Activated naive CD4-positive, alpha-beta T cell (primary cell): Measurements from ENCODE around the gene CACNA1A.
"Not testable (repeated sequence)": the region's sequence is repeated elsewhere in the genome, so short reads cannot be mapped to it uniquely, and the experiment has no call there.

Source experiments
- DNase-seq, 4 experiments: peaks; one replicate each; lab custom pipeline; 2025; lab: John Stamatoyannopoulos, UW

CACNA1A gene

GRCh38 chr19:13363954-13364353, 142.3 kb downstream of the CACNA1A start:
- no peak for DNase-seq

DNA sequence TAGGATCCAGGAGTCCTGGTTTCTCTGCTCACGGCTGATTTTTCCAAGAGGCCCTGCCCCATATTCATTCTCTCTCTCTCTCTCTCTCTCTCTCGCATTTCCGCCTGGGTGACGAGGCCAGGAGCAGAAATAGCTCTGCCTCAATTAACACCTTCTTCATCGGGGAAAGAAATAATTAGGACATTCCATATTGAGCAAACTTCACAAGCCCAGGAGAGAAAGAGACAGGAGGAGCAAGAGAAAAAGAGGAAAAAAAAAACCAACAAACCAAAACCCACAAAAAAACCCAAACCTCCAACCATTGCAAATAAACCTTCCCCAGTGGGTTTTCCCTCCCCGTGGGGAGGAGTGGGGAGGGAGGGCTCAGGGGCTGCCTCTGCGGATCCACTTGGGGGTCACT, 143.0 kb downstream of the CACNA1A start:
- no peak for DNase-seq

- DNase-seq, result no peak
Observed at GRCh38 chr19:13362668-13363067, 143.6 kb downstream of the CACNA1A start.

DNA sequence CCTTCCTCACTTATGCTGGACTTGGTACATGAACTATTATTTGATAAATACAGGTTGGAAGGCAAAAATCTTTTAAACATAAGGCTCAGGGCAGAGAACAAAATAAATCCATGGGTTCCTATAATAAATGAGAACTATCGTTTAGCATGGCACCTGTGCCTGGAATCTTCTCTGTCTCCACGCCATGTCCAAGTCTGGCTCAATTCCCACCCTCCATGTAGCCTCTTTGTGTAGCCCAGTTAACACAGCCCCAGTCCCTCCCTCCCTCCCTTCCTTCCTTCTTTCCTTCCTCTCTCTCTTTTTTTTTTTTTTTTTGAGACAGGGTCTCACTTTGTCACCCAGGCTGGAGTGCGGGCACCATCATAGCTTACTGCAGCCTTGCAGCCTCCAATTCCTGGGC, 144.6 kb downstream of the CACNA1A start:
- not testable (repeated sequence) for DNase-seq

- DNase-seq, result no peak
Observed at GRCh38 chr19:13356686-13357280, 149.5 kb downstream of the CACNA1A start.

DNA sequence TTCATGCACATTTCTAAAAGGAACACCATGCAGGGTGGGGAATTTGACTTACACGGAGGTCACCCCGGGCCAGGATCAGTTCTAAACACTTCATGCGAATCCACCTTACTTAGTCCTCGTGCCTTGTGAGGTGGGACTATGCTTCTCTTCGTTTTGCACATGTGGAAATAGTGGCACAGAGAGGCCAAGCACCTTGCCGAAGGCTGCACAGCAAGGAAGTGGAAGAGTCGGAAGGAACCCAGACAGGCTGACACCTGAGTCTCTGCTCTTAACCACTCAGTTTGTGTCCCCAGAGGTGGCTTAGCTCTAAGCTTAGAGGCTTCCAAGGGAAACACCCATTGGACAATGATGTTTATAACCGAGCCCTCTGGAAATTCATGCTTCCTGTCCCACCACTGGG, 150.1 kb downstream of the CACNA1A start:
- no peak for DNase-seq

DNA sequence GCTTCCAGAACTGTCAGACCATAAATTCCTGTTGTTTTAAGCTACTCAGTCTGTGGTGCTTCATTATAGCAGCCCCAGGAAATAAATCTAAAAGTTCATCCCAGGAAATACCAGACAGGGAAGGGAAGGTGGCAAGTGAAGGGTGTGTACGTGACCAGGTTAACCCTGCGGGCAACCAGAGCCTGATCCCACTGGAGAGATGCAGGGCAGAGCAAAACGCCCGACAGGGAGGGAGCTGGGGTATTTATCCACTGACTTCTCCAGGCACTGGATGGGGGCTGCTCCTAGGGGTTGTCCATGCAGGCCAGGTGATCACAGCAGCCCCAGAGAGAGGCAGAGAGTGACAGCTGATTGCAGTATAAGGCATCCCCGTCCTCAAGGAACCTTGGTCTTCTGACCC, 150.9 kb downstream of the CACNA1A start:
- no peak for DNase-seq

- no peak for DNase-seq
Observed at GRCh38 chr19:13353625-13354024, 152.7 kb downstream of the CACNA1A start.

- no peak for DNase-seq
Observed at GRCh38 chr19:13350759-13351158, 155.5 kb downstream of the CACNA1A start.

DNA sequence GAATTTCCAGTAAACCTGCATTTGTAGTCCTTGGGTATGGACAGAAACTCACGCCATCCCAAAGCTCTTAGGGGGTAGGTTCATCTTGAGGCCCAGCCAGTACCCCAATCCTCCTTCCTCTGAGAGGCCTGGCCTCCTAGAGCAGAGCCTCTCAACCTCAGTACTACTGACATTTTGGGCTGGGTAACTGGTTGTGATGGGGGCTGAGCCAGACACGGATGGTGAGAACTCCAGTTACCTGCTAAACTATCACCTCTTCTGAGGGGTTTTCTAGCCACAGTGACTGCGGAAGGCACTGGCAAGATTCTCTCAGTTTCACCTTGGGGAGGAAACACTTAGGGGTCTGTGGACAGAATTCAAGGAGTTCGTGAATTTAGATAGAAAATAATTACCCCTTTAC, 156.2 kb downstream of the CACNA1A start:
- no peak for DNase-seq

DNA sequence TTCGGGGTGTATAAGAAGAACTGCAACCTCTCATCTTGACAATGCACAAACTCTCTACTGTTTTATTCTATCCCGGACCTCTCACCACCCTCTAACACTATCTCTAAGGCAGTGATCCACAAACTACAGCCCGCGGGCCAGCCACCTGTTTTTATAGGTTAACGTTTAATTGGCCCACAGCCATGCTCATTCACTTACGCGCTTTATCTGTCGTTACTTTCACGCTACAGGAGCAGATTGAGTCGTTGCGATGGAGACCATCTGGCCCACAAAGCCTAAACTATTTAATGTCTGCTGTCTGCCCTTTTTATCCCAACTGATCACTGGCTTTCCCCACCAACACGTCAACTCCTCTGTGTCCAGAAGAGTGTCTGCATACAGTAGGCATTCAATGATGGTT, 158.9 kb downstream of the CACNA1A start:
- no peak for DNase-seq

- no peak for DNase-seq
Observed at GRCh38 chr19:13343514-13343913, 162.8 kb downstream of the CACNA1A start.

- DNase-seq, result no peak
Observed at GRCh38 chr19:13342672-13343071, 163.6 kb downstream of the CACNA1A start.

GRCh38 chr19:13339869-13340268, 166.4 kb downstream of the CACNA1A start:
- no peak for DNase-seq

DNA sequence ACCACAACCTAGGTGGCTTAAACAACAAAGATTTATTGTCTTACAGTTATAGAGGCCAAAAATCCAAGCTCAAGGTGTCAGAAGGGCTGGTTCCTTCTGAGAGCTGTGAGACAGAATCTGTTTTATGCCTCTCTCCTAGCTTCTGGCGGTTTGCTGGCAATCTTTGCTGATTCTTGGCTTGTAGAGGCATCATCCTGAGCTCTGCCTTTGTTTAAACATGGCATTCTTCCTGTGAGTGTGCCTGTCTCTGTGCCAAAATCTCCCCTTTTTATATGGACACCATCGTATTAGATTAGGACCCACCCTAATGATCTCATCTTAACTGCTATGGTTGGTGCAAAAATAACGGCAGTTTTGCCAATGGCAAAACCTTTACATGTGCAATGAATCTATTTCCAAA, 169.1 kb downstream of the CACNA1A start:
- DNase-seq, result no peak

DNA sequence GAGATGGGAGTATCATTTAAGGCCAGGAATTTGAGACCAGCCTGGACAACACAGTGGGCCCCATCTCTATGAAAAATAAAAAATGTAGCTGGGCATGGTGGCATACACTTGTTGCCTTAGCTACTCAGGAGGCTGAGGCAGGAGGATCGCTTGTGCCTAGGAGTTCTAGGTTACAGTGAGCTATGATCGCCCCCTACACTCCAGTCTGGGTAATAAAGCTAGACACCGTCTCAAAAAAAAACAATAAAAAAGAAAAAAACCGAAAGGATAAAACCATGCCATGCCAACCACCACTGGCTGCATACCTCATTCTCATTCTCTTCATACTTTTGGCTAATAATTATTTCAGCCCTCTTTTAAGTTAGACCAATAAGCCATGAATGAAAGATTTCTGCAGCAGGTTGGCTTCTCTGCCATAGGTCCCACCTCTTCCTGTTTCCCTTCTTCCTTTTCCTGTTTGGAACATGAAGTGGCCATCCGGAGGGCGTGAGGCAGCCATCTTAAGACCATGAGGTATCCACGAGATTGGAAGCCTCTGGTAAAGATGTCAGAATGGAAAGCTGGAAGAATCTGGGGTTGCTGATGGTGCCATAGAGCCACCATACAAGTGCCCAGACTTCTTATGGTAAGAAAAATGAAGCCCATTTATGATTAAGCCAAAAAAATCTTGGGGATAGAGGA, 171.3 kb downstream of the CACNA1A start:
- no peak for DNase-seq

DNA sequence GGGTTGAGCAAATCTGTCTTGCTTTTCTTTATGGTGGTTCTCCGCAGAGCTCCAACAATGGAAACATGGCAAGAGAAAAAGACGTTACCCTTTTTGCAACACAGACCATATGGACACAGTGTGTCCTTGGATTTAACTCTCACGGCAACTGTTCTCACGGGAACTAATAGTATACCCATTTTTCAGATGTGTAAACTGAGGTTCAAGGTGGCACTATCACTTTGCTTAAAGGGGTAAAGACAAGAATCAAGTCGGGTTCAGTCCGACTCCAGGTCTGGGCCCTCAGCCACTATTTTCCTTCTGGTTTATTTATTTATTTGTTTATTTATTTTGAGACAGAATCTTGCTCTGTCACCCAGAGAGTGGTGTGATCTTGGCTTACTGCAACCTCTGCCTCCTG, 176.0 kb downstream of the CACNA1A start:
- DNase-seq, result no peak

DNA sequence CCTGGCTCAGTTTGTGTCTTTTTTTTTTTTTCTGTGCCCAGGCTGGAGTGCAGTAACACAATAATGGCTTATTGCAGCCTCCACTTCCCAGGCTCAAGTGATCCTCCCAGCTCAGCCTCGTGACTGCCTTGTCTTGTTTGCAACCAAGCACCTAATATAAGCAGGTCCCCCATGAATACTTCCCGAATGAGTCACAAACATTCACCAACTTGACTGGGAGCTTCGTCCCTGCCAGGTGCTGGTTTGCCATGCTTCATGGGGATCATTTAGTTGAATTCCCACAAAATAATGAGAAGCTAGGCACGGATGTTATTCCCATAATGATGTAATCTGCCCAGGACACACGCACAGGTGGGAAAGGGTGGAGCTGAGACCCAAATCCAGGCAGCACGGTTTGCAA, 176.5 kb downstream of the CACNA1A start:
- DNase-seq, result no peak

GRCh38 chr19:13328241-13328640, 178.0 kb downstream of the CACNA1A start:
- no peak for DNase-seq

- no peak for DNase-seq
Observed at GRCh38 chr19:13319526-13319925, 186.8 kb downstream of the CACNA1A start.

GRCh38 chr19:13318190-13318589, 188.1 kb downstream of the CACNA1A start:
- no peak for DNase-seq

GRCh38 chr19:13315495-13315894, 190.8 kb downstream of the CACNA1A start:
- DNase-seq, result no peak

DNA sequence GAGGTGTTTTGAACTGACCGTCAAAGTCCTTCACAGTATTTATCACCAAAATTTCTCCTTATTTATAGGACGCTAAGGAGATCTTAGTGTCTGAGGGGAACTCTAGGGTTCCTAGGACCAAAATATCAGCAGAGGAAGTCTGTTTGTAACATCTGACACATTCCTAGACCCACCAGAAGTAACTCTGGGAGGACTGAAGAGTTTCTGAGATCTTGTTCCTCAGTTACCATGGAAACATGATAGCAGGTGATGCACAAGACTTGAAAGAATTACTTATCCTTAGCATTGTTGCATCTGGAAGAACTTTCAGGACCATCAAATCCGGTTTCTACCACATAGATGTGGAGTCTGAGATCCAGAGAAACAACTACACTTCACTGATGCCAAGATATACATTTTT, 191.5 kb downstream of the CACNA1A start:
- DNase-seq, result no peak

- DNase-seq, result no peak
Observed at GRCh38 chr19:13313875-13314274, 192.4 kb downstream of the CACNA1A start.
